GM18909 (cell line): ENCODE measurements around the gene GATM.
"Not testable (repeated sequence)": the region's sequence is repeated elsewhere in the genome, so short reads cannot be mapped to it uniquely, and the experiment has no call there.

Experiments
- ATAC-seq: cut with Tn5 transposase; IDR thresholded peaks from one replicate; pipeline ENCODE4 v1.9.1; 2021; ENCODE audit warnings: mild to moderate bottlenecking; ENCODE audit not compliant: unreplicated experiment, poor library complexity

Gene GATM

DNA sequence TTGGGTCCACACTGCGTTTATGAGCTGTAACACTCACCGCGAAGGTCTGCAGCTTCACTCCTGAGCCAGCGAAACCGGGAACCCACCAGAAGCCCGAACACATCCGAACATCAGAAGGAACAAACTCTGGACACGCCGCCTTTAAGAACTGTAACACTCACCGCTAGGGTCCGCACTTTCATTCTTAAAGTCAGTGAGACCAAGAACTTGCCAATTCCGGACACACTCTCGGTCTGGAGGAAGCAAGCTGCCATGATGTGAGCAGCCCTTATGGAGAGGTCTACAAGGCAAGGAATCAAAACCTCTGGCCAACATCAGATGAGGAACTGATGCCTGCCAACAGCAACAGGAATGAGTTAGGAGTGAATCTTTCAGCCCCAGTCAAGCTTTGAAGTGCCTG is 63.4 kb downstream of the GATM start:
- no peak for ATAC-seq

DNA sequence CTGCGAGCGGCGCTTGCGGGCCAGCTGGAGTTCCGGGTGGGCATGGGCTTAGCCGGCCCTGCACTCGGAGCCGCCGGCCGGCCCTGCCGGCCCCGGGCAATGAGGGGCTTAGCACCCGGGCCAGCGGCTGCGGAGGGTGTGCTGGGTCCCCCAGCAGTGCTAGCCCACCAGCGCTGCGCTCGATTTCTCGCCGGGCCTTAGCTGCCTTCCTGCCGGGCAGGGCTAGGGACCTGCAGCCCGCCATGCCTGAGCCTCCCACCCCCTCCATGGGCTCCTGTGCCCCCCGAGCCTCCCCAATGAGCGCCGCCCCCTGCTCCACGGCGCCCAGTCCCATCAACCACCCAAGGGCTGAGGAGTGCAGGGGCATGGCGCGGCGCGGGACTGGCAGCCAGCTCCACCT is 64.2 kb downstream of the GATM start:
- ATAC-seq = not testable (repeated sequence)
